Ishikawa (cell line): ENCODE results near the gene SCD5.

ENCODE experiments used
- CEBPB ChIP-seq: IDR thresholded peaks from 2 replicates; pipeline ENCODE4 v1.6.1; 2012
- CREB1 ChIP-seq: IDR thresholded peaks from 2 replicates; pipeline ENCODE4 v1.6.1; 2012; ENCODE audit warnings: low read depth
- EGR1 ChIP-seq: IDR thresholded peaks from 2 replicates; pipeline ENCODE4 v1.6.1; 2012
- EP300 ChIP-seq: IDR thresholded peaks from 2 replicates; pipeline ENCODE4 v1.6.1; 2012; ENCODE audit warnings: borderline replicate concordance
- FOXM1 ChIP-seq: IDR thresholded peaks from 2 replicates; pipeline ENCODE4 v1.6.1; 2012; ENCODE audit warnings: low read depth, borderline replicate concordance
- MAX ChIP-seq: IDR thresholded peaks from 2 replicates; pipeline ENCODE4 v1.6.1; 2012
- NFIC ChIP-seq: IDR thresholded peaks from 2 replicates; pipeline ENCODE4 v1.6.1; 2012
- RAD21 ChIP-seq: IDR thresholded peaks from 2 replicates; pipeline ENCODE4 v1.6.1; 2012; ENCODE audit warnings: low read depth
- REST ChIP-seq: IDR thresholded peaks from 2 replicates; pipeline ENCODE4 v1.6.1; 2012; ENCODE audit warnings: low read depth, mild to moderate bottlenecking
- TAF1 ChIP-seq: IDR thresholded peaks from 2 replicates; pipeline ENCODE4 v1.6.1; 2012; ENCODE audit warnings: low read depth, mild to moderate bottlenecking
- TCF12 ChIP-seq: IDR thresholded peaks from 2 replicates; pipeline ENCODE4 v1.6.1; 2012; ENCODE audit warnings: low read depth
- TEAD4 ChIP-seq: IDR thresholded peaks from 2 replicates; pipeline ENCODE4 v1.6.1; 2012
- USF1 ChIP-seq: IDR thresholded peaks from 2 replicates; pipeline ENCODE4 v1.6.1; 2012
- YY1 ChIP-seq: IDR thresholded peaks from 2 replicates; pipeline ENCODE4 v1.6.1; 2012; ENCODE audit warnings: low read depth
- ZBTB7A ChIP-seq: IDR thresholded peaks from 2 replicates; pipeline ENCODE4 v1.6.1; 2012; ENCODE audit warnings: low read depth

The SCD5 gene

GRCh38 chr4:82746705-82747574 is 51.7 kb downstream of the SCD5 start:
- TF ChIP-seq TAF1 = no peak
- no peak for TF ChIP-seq RAD21
- no peak for TF ChIP-seq CEBPB
- no peak for TF ChIP-seq CREB1
- no peak for TF ChIP-seq ZBTB7A
- no peak for TF ChIP-seq TEAD4
- no peak for TF ChIP-seq USF1
- TF ChIP-seq EP300 = no peak
- no peak for TF ChIP-seq REST
- no peak for TF ChIP-seq MAX
- no peak for TF ChIP-seq EGR1
- no peak for TF ChIP-seq YY1
- no peak for TF ChIP-seq NFIC
- TF ChIP-seq TCF12 = no peak
- TF ChIP-seq FOXM1 = no peak

- peak; percentile 86 for TF ChIP-seq NFIC
- peak; percentile 91 for TF ChIP-seq TEAD4
- TF ChIP-seq EGR1 = no peak
- TF ChIP-seq TAF1 = no peak
- peak; percentile 84 for TF ChIP-seq TCF12
- no peak for TF ChIP-seq YY1
- TF ChIP-seq USF1 = no peak
- peak; percentile 62; the same call in 1 of the 2 replicates for TF ChIP-seq FOXM1
- no peak for TF ChIP-seq CEBPB
- TF ChIP-seq MAX = no peak
- peak; percentile 84 for TF ChIP-seq EP300
- TF ChIP-seq RAD21 = 0 out of 2 replicates have a peak, but pooled peaks have one; percentile 9
- no peak for TF ChIP-seq ZBTB7A
- TF ChIP-seq REST = no peak
- no peak for TF ChIP-seq CREB1
Observed at GRCh38 chr4:82745173-82745842, 53.3 kb downstream of the SCD5 start.

- no peak for TF ChIP-seq REST
- peak; percentile 80 for TF ChIP-seq FOXM1
- TF ChIP-seq MAX = 0 out of 2 replicates have a peak, but pooled peaks have one; percentile 29
- no peak for TF ChIP-seq CREB1
- no peak for TF ChIP-seq TAF1
- TF ChIP-seq EP300 = peak; percentile 91
- 0 out of 2 replicates have a peak, but pooled peaks have one; percentile 21 for TF ChIP-seq YY1
- peak; percentile 98 for TF ChIP-seq NFIC
- TF ChIP-seq TCF12 = peak; percentile 95
- TF ChIP-seq RAD21 = peak; percentile 11; the same call in 1 of the 2 replicates
- peak; percentile 88 for TF ChIP-seq TEAD4
- peak; percentile 92 for TF ChIP-seq CEBPB
Observed at GRCh38 chr4:82744284-82744968, 54.2 kb downstream of the SCD5 start.
